Ammon's horn (tissue), 1 donor: ENCODE data around the gene MYEOV.

Experiments used
- DNase-seq: peaks from one replicate; pipeline ENCODE4 v3.0.0-alpha.2; 2016; ENCODE audit warnings: low spot score

The MYEOV gene

GRCh38 chr11:69293819-69294505 is at the start of gene MYEOV:
TSS of gene MYEOV (plus strand) at chr11:69294155. CDS start at chr11:69295355, 1,200 bp downstream.
- DNase-seq: no peak

GRCh38 chr11:69244266-69244665 is 49.7 kb upstream of the MYEOV start:
- no peak for DNase-seq

DNA sequence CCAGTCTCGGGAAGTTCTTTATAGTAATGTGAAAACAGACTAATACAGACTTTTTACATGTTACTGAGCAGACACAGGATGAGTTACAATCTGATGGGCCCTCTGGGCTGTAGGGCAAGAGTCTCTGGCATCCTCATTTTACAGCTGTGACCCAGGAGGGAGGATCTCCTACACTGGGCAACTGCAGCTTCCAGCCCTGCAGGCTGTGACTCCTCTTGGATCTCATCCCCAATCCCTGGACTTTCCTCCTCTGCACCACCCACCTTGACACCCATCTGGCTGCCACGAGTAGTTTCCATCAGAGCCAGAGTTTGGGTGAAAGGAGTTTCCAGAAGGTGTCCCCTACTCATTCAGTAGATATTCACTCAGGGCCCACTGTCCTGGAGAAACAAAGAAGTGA is 48.9 kb upstream of the MYEOV start:
- DNase-seq: no peak

DNA sequence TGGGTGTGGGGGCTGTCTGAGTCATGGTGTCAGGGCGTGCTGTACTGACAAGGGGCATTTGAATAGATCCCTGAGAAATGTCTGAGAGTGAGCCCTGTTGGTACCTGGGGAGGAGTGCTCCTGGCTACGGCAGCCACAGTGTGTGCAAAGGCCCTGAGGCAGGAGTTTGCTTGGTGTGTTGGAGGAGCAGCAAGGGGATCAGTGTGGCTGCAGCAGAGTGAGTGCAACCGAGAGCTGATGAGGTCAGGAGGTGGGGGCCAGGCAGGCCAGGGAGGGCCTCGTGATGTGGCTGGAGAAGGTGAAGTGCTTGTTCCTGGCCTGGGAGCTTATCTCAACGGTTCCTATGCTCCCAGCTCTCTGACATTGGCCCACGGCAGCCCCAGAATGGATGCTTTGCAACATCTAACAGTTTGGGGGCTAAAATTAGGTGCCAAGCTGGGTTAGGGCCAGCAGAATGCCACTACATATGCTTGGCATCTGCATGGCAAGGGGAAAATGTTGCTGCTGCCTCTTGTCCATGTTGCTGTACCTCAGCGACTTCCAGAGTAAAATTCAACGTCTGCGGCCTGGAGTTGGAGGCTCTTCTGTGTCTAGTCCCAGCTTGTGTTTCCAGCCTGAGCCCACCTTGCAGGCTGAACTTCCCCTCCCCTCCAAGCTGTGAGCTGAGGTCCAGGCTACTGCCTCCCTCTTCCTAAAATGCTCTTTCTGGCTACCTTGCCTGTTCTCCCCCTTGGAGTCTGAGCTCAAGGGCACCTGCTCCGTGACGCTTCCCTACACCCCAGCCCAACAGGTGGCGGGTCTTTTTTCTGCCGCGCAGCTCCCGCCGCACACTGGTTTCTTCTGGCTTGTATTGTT is 48.2 kb upstream of the MYEOV start:
- DNase-seq: no peak

DNA sequence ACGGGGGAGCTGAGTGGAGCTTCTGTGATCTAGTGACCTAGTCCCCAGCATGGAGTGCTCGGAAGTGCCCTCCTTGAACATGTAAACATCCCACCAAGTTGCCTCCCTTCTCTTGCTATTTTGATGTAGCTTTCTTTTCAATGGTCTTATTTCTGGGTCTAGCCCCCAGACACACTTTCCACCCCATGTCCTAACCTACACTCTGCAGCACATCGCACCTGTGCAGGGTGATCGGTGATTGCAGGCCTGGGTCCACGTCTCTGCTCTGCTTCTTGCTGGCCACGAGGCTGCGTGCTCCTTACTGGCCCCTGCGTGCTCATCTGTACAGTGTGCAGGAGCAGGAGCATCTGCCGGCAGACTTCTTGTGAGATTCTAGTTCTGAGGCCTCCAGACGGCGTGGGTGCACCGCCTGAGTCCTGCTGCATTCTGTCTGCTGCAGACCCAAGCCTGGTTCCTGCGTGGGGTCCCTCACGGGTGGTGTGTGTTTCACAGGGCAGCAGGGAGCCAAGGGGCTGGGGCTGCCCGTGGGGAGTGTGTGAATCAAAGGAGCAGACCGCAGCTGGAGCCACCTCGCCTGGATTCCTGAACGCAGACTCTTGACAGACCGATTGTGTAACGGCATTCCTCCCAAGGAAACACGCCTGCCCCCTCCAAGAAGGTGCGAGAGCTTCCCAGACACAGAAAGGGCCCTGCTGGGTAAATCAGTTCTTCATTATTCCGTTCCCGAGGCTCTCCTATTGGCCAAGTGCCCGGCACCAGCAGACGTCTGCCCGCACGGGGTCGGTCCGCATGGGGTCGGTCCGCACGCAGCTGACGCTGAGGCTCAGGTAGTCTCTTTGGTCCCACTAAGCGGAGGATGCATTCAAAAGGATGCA is 44.4 kb upstream of the MYEOV start:
- DNase-seq: no peak

GRCh38 chr11:69250186-69251056 is 43.5 kb upstream of the MYEOV start:
- DNase-seq: no peak

DNA sequence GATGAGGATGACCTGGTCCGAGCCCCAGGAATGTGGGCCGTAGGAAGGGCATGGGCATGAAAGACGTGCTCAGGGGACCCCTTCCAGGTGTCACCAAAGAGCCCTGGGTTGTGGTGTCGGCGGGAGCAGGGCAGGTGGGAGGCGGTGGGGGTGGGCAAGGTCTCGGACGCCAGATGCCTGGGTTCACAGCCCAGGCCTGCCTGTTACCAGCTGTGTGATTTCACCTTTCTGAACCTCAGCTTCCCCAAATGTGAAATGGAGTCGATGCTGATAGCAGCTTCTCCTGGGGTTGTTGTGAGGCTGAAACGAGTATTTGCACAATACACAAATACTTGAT is 42.9 kb upstream of the MYEOV start:
- DNase-seq: no peak

- DNase-seq: no peak
Measured at GRCh38 chr11:69251639-69252489, 42.1 kb upstream of the MYEOV start.

- no peak for DNase-seq
Measured at GRCh38 chr11:69252490-69252837, 41.5 kb upstream of the MYEOV start.

GRCh38 chr11:69253028-69253427 is 40.9 kb upstream of the MYEOV start:
- DNase-seq: no peak

DNA sequence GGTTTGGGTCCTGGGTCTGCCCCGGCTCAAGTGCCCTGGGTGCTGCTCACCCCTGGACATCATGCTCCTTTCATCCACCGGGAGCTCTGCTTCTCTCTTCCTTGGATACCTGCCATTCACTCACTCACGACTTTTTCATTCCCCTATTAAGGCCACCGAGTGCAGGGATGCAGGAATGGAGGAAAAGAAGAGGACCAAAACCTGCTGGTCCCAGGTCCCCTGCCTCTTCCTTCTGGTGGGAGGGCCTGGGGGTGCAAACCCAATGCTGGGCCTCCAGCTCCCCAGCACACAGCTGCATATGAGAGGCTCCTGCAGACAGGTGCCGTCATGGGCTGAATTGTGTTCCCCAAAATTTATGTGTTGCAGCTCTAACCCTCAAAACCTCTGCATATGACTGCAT is 36.8 kb upstream of the MYEOV start:
- DNase-seq: no peak

GRCh38 chr11:69257838-69258658 is 35.9 kb upstream of the MYEOV start:
- no peak for DNase-seq

DNA sequence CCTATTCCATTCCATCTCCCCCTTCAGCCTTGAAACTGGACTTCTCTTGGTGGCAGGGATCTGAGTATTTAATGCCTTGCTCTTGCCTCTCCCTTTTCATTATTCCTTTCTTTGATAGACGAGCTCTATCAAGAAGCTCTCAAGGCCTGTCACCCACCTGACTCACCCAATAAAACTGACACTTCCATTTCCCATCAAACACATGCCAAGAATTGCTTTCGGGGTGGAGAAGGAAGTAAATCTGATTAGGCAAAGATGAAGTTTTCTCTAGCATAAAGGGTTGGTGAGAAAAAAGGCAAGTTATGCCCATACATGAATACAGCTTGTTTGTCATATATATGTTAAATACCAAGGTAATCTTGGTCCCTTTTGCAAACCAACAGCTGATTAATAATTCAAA is 34.9 kb upstream of the MYEOV start:
- DNase-seq: no peak

GRCh38 chr11:69260622-69261021 is 33.3 kb upstream of the MYEOV start:
- no peak for DNase-seq

GRCh38 chr11:69261116-69261515 is 32.8 kb upstream of the MYEOV start:
- DNase-seq: no peak

GRCh38 chr11:69262918-69263735 is 30.8 kb upstream of the MYEOV start:
- DNase-seq: no peak

GRCh38 chr11:69263736-69264052 is 30.3 kb upstream of the MYEOV start:
- DNase-seq: no peak

GRCh38 chr11:69264486-69264885 is 29.5 kb upstream of the MYEOV start:
- no peak for DNase-seq

DNA sequence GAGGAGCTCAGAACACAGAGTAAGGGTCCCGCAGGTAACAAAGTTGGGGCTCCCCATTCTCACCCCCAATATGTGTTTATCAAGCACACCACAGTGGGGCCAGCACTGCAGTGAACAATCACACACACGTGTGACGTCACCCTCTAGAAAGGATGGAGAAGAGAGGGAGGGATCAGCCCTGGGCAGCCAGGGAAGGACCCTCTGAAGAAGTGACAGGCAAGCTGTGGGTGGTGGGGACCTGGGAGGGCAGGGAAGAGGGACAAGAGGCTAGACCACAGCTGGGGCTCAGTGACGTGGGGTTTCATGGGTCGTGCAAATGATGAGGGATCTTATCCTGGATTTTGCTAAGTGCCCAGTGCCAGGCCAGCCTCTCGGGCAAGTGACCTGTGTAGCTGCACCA is 28.7 kb upstream of the MYEOV start:
- DNase-seq: no peak
